Smooth muscle cell (in vitro differentiated cells): Measurements from ENCODE around the gene CAMK1D. TPM values are rescaled to one million over a fixed set of nuclear protein-coding genes. Genes with fewer than 3 reads are reported as not detected.

ENCODE experiments used
- DNase-seq: peaks from one replicate; lab custom pipeline; 2025; ENCODE audit not compliant: unreplicated experiment; lab: John Stamatoyannopoulos, UW
- H2AFZ ChIP-seq: fragments of 200-600 bp; sonication (generic); 2 replicates; pipeline ENCODE4 v1.6.0; 2016; ENCODE audit warnings: antibody characterized with exemption, low read depth, mild to moderate bottlenecking
- H3F3A ChIP-seq: fragments of 200-600 bp; sonication (generic); 2 replicates; pipeline ENCODE4 v1.6.0; 2017; ENCODE audit warnings: antibody characterized with exemption, low read depth
- H3K27ac ChIP-seq: fragments of 200-600 bp; sonication (generic); 2 replicates; pipeline ENCODE4 v1.5.1; 2016; ENCODE audit warnings: low read depth, mild to moderate bottlenecking
- H3K27me3 ChIP-seq: fragments of 200-600 bp; sonication (generic); 2 replicates; pipeline ENCODE4 v1.6.1; 2016; ENCODE audit warnings: low read depth, mild to moderate bottlenecking
- H3K36me3 ChIP-seq: fragments of 200-600 bp; sonication (generic); 2 replicates; pipeline ENCODE4 v1.5.1; 2016; ENCODE audit warnings: low read depth
- H3K4me1 ChIP-seq: fragments of 200-600 bp; sonication (generic); 2 replicates; pipeline ENCODE4 v1.5.1; 2016; ENCODE audit warnings: low read depth
- H3K4me2 ChIP-seq: fragments of 200-600 bp; sonication (generic); 2 replicates; pipeline ENCODE4 v1.6.0; 2016; ENCODE audit warnings: mild to moderate bottlenecking
- H3K4me3 ChIP-seq: fragments of 200-600 bp; sonication (generic); 2 replicates; pipeline ENCODE4 v1.5.1; 2016; ENCODE audit warnings: mild to moderate bottlenecking
- H3K79me2 ChIP-seq: fragments of 200-600 bp; sonication (generic); 2 replicates; pipeline ENCODE4 v1.6.0; 2016; ENCODE audit warnings: low read depth, mild to moderate bottlenecking
- H3K9ac ChIP-seq: fragments of 200-600 bp; sonication (generic); 2 replicates; pipeline ENCODE4 v1.6.0; 2016; ENCODE audit warnings: low read depth
- H3K9me3 ChIP-seq: fragments of 200-600 bp; sonication (generic); replicated peaks from 2 replicates; pipeline ENCODE4 v1.5.1; 2016; ENCODE audit warnings: low read depth
- H4K20me1 ChIP-seq: fragments of 200-600 bp; sonication (generic); 2 replicates; pipeline ENCODE4 v1.6.0; 2016; ENCODE audit warnings: low read depth
- CTCF ChIP-seq: fragments of 200-600 bp; sonication (generic); IDR thresholded peaks from 2 replicates; pipeline ENCODE4 v1.5.1; 2017; ENCODE audit warnings: borderline replicate concordance, mild to moderate bottlenecking, antibody characterized with exemption; ENCODE audit not compliant: insufficient read depth, poor library complexity, severe bottlenecking
- WGBS: methylation state at CpG from one replicate; pipeline ENCODE4 v1.1.7; 2016; ENCODE audit warnings: low lambda C conversion rate; 5-methylcytosine and 5-hydroxymethylcytosine counted together
- polyA plus RNA-seq: library from polyadenylated mRNA; unstranded; fragments of >200 nt; fragmentation: Nextera tagmentation; extraction: Ambion mirVana; gene quantifications from 2 replicates; pipeline ENCODE4 v1.2.1, GENCODE V29; 2016
- total RNA-seq: library from RNA; depleted of rRNA; stranded (reverse); fragments of >200 nt; gene quantifications from 2 replicates; pipeline ENCODE4 v1.2.3, GENCODE V29; 2014

Gene CAMK1D
- total and polyA plus RNA-seq, 2 experiments from 2014 or later, result 1.6 to 2.3 TPM

GRCh38 chr10:12750526-12751201 lies 401.3 kb downstream of the CAMK1D start:
- Histone ChIP-seq H2AFZ (no peak overlapping the region), H3K27ac (no peak overlapping the region), H3K27me3 (no peaks in the 10 kb centered on the region), H4K20me1 (no peaks in the 10 kb centered on the region), H3F3A (no peaks in the 10 kb centered on the region), H3K4me2 (no peak overlapping the region), H3K4me1 (no peaks in the 10 kb centered on the region), H3K36me3 (no peaks in the 10 kb centered on the region), H3K9me3 (no peaks in the 10 kb centered on the region), H3K9ac (no peak overlapping the region), H3K4me3 (no peak overlapping the region), H3K79me2 (no peaks in the 10 kb centered on the region)
- DNase-seq, result no peak
- no peak for TF ChIP-seq CTCF
- 81% methylated on average over 11 of the region's 11 CpGs for WGBS

GRCh38 chr10:12755075-12755474 lies 405.7 kb downstream of the CAMK1D start:
- DNase-seq, result no peak
- H3K27me3 ChIP-seq, result no peaks in the 10 kb centered on the region
- H3K4me1 ChIP-seq, result no peaks in the 10 kb centered on the region
- H3K36me3 ChIP-seq, result no peaks in the 10 kb centered on the region
- no peak overlapping the region for H2AFZ ChIP-seq
- WGBS, result 94% methylated on average over 5 of the region's 5 CpGs
- H3K4me2 ChIP-seq, result no peak overlapping the region
- H4K20me1 ChIP-seq, result no peaks in the 10 kb centered on the region
- no peaks in the 10 kb centered on the region for H3K9me3 ChIP-seq
- H3F3A ChIP-seq, result no peaks in the 10 kb centered on the region
- H3K9ac ChIP-seq, result no peak overlapping the region
- no peak overlapping the region for H3K4me3 ChIP-seq
- TF ChIP-seq CTCF, result no peak
- H3K27ac ChIP-seq, result no peak overlapping the region
- no peaks in the 10 kb centered on the region for H3K79me2 ChIP-seq

- H3F3A ChIP-seq, result no peaks in the 10 kb centered on the region
- H3K9ac ChIP-seq, result no peak overlapping the region
- no peak overlapping the region for H3K4me3 ChIP-seq
- no peak overlapping the region for H2AFZ ChIP-seq
- no peaks in the 10 kb centered on the region for H3K9me3 ChIP-seq
- 65% methylated on average over 2 of the region's 2 CpGs for WGBS
- no peaks in the 10 kb centered on the region for H3K36me3 ChIP-seq
- H3K4me1 ChIP-seq, result no peaks in the 10 kb centered on the region
- no peaks in the 10 kb centered on the region for H3K27me3 ChIP-seq
- no peak for DNase-seq
- H3K4me2 ChIP-seq, result no peak overlapping the region
- TF ChIP-seq CTCF, result no peak
- no peaks in the 10 kb centered on the region for H3K79me2 ChIP-seq
- H4K20me1 ChIP-seq, result no peaks in the 10 kb centered on the region
- H3K27ac ChIP-seq, result no peak overlapping the region
These were observed 408.0 kb downstream of the CAMK1D start for GRCh38 chr10:12757351-12757750.

DNA sequence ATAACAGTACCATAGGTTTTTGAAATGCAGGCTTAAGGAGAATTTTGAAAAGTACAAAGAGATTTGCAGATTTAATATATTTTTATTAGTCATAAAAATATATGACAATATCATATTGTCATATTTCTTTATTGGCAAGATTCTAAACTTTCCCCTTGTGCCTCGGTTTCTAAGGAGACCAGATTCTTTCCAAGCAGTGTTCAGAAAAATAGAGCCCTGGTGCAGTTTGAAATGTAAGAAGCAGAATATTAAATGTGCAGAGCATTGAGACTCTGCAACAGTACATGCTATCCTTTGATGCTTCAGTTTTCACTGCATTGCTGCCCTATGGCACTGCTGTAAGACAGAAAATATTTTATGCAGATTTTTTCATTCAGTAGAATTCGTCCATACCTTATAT lies 408.9 kb downstream of the CAMK1D start:
- Histone ChIP-seq H3K36me3 (no peaks in the 10 kb centered on the region), H3K4me2 (no peak overlapping the region), H4K20me1 (no peaks in the 10 kb centered on the region), H3F3A (no peaks in the 10 kb centered on the region), H3K79me2 (no peaks in the 10 kb centered on the region), H3K9ac (no peak overlapping the region), H3K4me3 (no peak overlapping the region), H3K9me3 (no peaks in the 10 kb centered on the region), H3K27me3 (no peaks in the 10 kb centered on the region), H3K27ac (no peak overlapping the region), H2AFZ (no peak overlapping the region), H3K4me1 (no peaks in the 10 kb centered on the region)
- WGBS, result 82% methylated on average over 2 of the region's 2 CpGs
- no peak for TF ChIP-seq CTCF
- no peak for DNase-seq
